C4-2B (cell line): ENCODE measurements around the gene TMEM107.

ENCODE experiments used
- ZFX ChIP-seq: fragments of 450-650 bp; IDR thresholded peaks from 2 replicates; pipeline ENCODE4 v1.6.1; 2017
- TF ChIP-seq, protein P1 (sequence below): fragments of 450-650 bp; conservative IDR thresholded peaks from 2 replicates; pipeline ENCODE4 v1.5.1; 2017; ENCODE audit warnings: mild to moderate bottlenecking

DNA sequence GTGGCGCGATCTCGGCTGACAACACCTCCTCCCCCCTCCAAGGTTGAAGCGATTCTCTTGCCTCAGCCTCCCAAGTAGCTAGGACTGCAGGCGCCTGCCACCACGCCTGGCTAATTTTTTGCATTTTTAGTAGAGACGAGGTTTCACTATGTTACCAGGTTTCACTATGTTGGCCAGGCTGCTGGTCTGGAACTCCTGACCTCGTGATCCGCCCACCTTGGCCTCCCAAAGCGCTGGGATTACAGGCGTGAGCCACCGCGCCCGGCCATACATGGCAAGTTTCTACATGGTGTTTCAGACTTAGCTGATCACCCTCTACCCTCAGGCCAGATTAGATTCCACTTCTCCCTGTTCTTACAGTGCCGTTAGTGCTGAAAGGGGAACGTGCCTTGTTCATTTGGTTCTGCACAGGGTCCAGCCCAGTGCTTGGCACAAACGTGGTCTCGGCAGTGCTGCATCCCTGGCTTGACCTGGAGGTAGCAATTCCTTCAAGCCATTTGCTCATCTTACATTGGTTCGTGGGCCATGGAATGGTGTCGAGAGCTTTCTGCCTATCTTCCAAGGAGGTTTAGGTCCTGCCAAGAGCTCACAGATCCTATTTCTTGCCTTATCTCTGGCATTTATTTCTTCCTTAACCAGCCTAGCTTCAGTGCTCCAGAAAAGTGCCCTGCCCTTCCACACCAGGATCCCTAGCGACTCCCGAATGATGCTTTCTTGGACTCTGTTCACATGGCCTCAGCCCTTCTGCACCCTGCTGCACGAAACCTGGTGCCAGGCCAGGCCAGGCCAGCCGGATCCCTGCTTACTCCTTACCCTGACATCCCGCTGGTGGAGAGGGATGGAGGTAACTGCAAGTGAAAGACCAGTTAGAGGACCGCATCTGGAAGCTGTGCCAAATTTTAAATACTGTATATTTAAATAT, 49.0 kb upstream of the TMEM107 start:
- TF ChIP-seq, protein P1, sequence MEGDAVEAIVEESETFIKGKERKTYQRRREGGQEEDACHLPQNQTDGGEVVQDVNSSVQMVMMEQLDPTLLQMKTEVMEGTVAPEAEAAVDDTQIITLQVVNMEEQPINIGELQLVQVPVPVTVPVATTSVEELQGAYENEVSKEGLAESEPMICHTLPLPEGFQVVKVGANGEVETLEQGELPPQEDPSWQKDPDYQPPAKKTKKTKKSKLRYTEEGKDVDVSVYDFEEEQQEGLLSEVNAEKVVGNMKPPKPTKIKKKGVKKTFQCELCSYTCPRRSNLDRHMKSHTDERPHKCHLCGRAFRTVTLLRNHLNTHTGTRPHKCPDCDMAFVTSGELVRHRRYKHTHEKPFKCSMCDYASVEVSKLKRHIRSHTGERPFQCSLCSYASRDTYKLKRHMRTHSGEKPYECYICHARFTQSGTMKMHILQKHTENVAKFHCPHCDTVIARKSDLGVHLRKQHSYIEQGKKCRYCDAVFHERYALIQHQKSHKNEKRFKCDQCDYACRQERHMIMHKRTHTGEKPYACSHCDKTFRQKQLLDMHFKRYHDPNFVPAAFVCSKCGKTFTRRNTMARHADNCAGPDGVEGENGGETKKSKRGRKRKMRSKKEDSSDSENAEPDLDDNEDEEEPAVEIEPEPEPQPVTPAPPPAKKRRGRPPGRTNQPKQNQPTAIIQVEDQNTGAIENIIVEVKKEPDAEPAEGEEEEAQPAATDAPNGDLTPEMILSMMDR: no peak
- TF ChIP-seq ZFX: no peak
